GM12891 (cell line): ENCODE results near the gene SULT2B1.

Source experiments
- POLR2A ChIP-seq: IDR thresholded peaks from 2 replicates; pipeline ENCODE4 v1.6.1; 2011; ENCODE audit warnings: low read depth, low read length, control low read depth
- POLR2AphosphoS5 ChIP-seq: IDR thresholded peaks from 2 replicates; pipeline ENCODE4 v1.6.1; 2011; ENCODE audit warnings: low read depth, low read length, control low read depth

- no peak for TF ChIP-seq POLR2AphosphoS5
- no peak for TF ChIP-seq POLR2A
Measured at GRCh38 chr19:48511321-48511731, 40.6 kb upstream of the SULT2B1 start.
